ENCODE results near the gene RMI1.

DNA sequence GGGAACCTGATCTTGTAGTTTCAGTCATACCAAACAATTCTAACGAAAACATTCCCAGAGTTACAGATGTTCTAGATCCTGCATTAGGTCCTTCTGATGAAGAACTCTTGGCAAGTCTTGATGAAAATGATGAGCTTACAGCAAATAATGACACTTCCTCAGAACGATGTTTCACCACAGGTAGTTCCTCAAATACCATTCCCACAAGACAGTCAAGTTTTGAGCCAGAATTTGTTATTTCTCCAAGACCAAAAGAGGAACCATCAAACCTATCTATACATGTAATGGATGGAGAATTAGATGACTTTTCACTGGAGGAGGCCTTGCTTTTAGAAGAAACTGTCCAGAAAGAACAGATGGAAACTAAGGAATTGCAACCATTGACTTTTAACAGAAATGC lies 21.0 kb downstream of the RMI1 start:
- TF ChIP-seq POLR2A (IDR thresholded peaks at IDR 0.05) (no peak), CTCF (IDR thresholded peaks at IDR 0.05) (no peak), EP300 (IDR thresholded peaks at IDR 0.05) (no peak)

Measured in ovary (tissue), 3 donors.